CD4-positive, alpha-beta memory T cell (primary cell): ENCODE data around the gene MAP1S. TPM values are rescaled to one million over a fixed set of nuclear protein-coding genes. Genes with fewer than 3 reads are reported as not detected.
A peak's percentile ranks its signal among the peaks of the same experiment; 100 is the strongest.

Experiments
- CTCF ChIA-PET: fragments of 350-600 bp; sonication (Branson Sonifier 250); formaldehyde crosslinking; loops from one replicate; lab custom pipeline; 2021; ENCODE audit warnings: inconsistent platforms; ENCODE audit not compliant: partially characterized antibody; lab: Charles Lee
- POLR2A ChIA-PET: fragments of 350-600 bp; sonication (Branson Sonifier 250); formaldehyde crosslinking; loops from one replicate; lab custom pipeline; 2021; ENCODE audit not compliant: partially characterized antibody; lab: Charles Lee
- DNase-seq, 5 donors: peaks; one replicate each; pipeline versions ENCODE4 v3.0.0 to v3.0.0-alpha.2; 2020 to 2022; ENCODE audit warnings: mixed read lengths in 1 of 5
- H3K27ac ChIP-seq: one replicate; pipeline ENCODE4 v1.7.0; 2013; ENCODE audit warnings: low read depth, low read length
- H3K27me3 ChIP-seq: 2 replicates; pipeline ENCODE4 v1.7.0; 2013; ENCODE audit warnings: mild to moderate bottlenecking, low read length, moderate library complexity; ENCODE audit not compliant: insufficient read depth
- H3K36me3 ChIP-seq: 2 replicates; pipeline ENCODE4 v1.7.0; 2013; ENCODE audit warnings: mild to moderate bottlenecking, low read length, moderate library complexity; ENCODE audit not compliant: insufficient read depth
- H3K4me1 ChIP-seq: 2 replicates; pipeline ENCODE4 v1.7.0; 2013; ENCODE audit warnings: mild to moderate bottlenecking, low read length, moderate library complexity; ENCODE audit not compliant: insufficient read depth
- H3K4me3 ChIP-seq, 2 donors: one replicate each; pipeline ENCODE4 v1.7.0; 2013; ENCODE audit warnings: low read length in 2 of 2, mild to moderate bottlenecking in 1 of 2
- H3K9me3 ChIP-seq, 2 donors: one replicate each; pipeline ENCODE4 v1.7.0; 2013; ENCODE audit warnings: low read length in 2 of 2, control low read depth in 1 of 2; ENCODE audit not compliant: control insufficient read depth in 1 of 2
- H3K27ac Mint-ChIP-seq, 7 donors: one replicate each; pipeline ENCODE4 v1.8.0; 2020 to 2021; ENCODE audit warnings: mixed read lengths in 7 of 7, mild to moderate bottlenecking in 6 of 7, inconsistent platforms in 3 of 7, moderate library complexity in 3 of 7
- H3K27me3 Mint-ChIP-seq, 2 donors: one replicate each; pipeline ENCODE4 v1.8.0; 2020 to 2021; ENCODE audit warnings: mixed read lengths in 2 of 2
- H3K36me3 Mint-ChIP-seq, 2 donors: one replicate each; pipeline ENCODE4 v1.8.0; 2020 to 2021; ENCODE audit warnings: mixed read lengths in 2 of 2, inconsistent platforms in 1 of 2, mild to moderate bottlenecking in 1 of 2
- H3K4me1 Mint-ChIP-seq, 4 donors: one replicate each; pipeline ENCODE4 v1.8.0; 2020 to 2021; ENCODE audit warnings: mixed read lengths in 4 of 4, mild to moderate bottlenecking in 1 of 4
- H3K4me3 Mint-ChIP-seq, 8 donors: one replicate each; pipeline ENCODE4 v1.8.0; 2020 to 2021; ENCODE audit warnings: mixed read lengths in 8 of 8, mild to moderate bottlenecking in 7 of 8, moderate library complexity in 6 of 8, inconsistent platforms in 3 of 8
- H3K9me3 Mint-ChIP-seq, 8 donors: one replicate each; pipeline ENCODE4 v1.8.0; 2020 to 2021; ENCODE audit warnings: mixed read lengths in 8 of 8, mild to moderate bottlenecking in 5 of 8, inconsistent platforms in 3 of 8, moderate library complexity in 1 of 8
- intact Hi-C: fragments of 100-400 bp; cut with micrococcal nuclease; formaldehyde crosslinking; loops from one replicate; pipeline ENCODE4 v1.15.1; 2023
- polyA plus RNA-seq, 2 donors: library from polyadenylated mRNA; unstranded; fragments of 300-500 nt; fragmentation: Illumina TruSeq; gene quantifications; one replicate each; pipeline ENCODE4 v1.2.3, GENCODE V29; 2021
- total RNA-seq, 2 experiments: library from RNA; stranded (reverse); gene quantifications; one replicate each; pipeline ENCODE4 v1.2.3, GENCODE V29; 2021

The MAP1S gene
- total and polyA plus RNA-seq, 4 experiments from 2014 or later: 8.2 to 64.9 (median 54.0) TPM

- no peaks in the 10 kb centered on the region for H3K9me3 ChIP-seq
- no peak overlapping the region for H3K4me3 Mint-ChIP-seq
- peak overlapping the region in 2 of 7 donors; percentile 65 to 69 for H3K27ac Mint-ChIP-seq
- ChIA-PET POLR2A (interaction anchor here (1.2 kb wide), 1 partner anchor 134 kb away, joined by 3 read pairs; the partner anchor contains the start of gene RPL18A), CTCF (interaction anchor here (0.7 to 1.5 kb wide), 4 partner anchors 21 to 129 kb away, joined by 3 to 5 read pairs (median 4); no protein-coding TSS in a partner anchor)
- H3K36me3 ChIP-seq: peaks cover 32% of the 10 kb centered on the region
- intact Hi-C loops: no loop called here
- no peak overlapping the region for H3K27ac ChIP-seq
- H3K4me3 ChIP-seq: no peak overlapping the region
- DNase-seq: no peak
- H3K9me3 Mint-ChIP-seq: peaks cover 0 to 2% (median 0%) of the 10 kb centered on the region in 8 donors
- peaks cover 16 to 52% (median 28%) of the 10 kb centered on the region in 4 donors for H3K4me1 Mint-ChIP-seq
- H3K27me3 ChIP-seq: no peaks in the 10 kb centered on the region
- peaks cover 25% of the 10 kb centered on the region for H3K4me1 ChIP-seq
- peaks cover 16 to 41% of the 10 kb centered on the region in 2 donors for H3K36me3 Mint-ChIP-seq
- no peaks in the 10 kb centered on the region for H3K27me3 Mint-ChIP-seq
These were observed 6.3 kb downstream of the MAP1S start for GRCh38 chr19:17725422-17726078.

GRCh38 chr19:17726136-17726741 lies 7.0 kb downstream of the MAP1S start:
- H3K27ac Mint-ChIP-seq: no peak overlapping the region
- intact Hi-C loops: no loop called here
- H3K4me3 Mint-ChIP-seq: no peak overlapping the region
- peaks cover 23 to 45% of the 10 kb centered on the region in 2 donors for H3K36me3 Mint-ChIP-seq
- H3K27me3 ChIP-seq: no peaks in the 10 kb centered on the region
- peaks cover 0 to 2% (median 0%) of the 10 kb centered on the region in 8 donors for H3K9me3 Mint-ChIP-seq
- H3K36me3 ChIP-seq: peaks cover 38% of the 10 kb centered on the region
- peaks cover 25% of the 10 kb centered on the region for H3K4me1 ChIP-seq
- H3K27me3 Mint-ChIP-seq: no peaks in the 10 kb centered on the region
- DNase-seq: no peak
- peaks cover 15 to 52% (median 25%) of the 10 kb centered on the region in 4 donors for H3K4me1 Mint-ChIP-seq
- CTCF ChIA-PET: interaction anchor here (1.1 to 1.5 kb wide), 2 partner anchors 22 to 129 kb away, joined by 3 to 5 read pairs; no protein-coding TSS in a partner anchor
- POLR2A ChIA-PET: no interaction called here
- no peak overlapping the region for H3K4me3 ChIP-seq
- no peaks in the 10 kb centered on the region for H3K9me3 ChIP-seq
- H3K27ac ChIP-seq: no peak overlapping the region

- ChIA-PET CTCF (no interaction called here), POLR2A (no interaction called here)
- H3K4me3 ChIP-seq: no peak overlapping the region
- Mint-ChIP-seq H3K4me1 (peaks cover 15 to 52% (median 20%) of the 10 kb centered on the region in 4 donors), H3K27ac (no peak overlapping the region), H3K4me3 (no peak overlapping the region), H3K36me3 (peaks cover 31 to 49% of the 10 kb centered on the region in 2 donors), H3K27me3 (no peaks in the 10 kb centered on the region), H3K9me3 (peaks cover 0 to 2% (median 0%) of the 10 kb centered on the region in 8 donors)
- H3K36me3 ChIP-seq: peaks cover 38% of the 10 kb centered on the region
- intact Hi-C loops: no loop called here
- H3K27me3 ChIP-seq: no peaks in the 10 kb centered on the region
- H3K9me3 ChIP-seq: no peaks in the 10 kb centered on the region
- DNase-seq: no peak
- H3K4me1 ChIP-seq: peaks cover 16% of the 10 kb centered on the region
- no peak overlapping the region for H3K27ac ChIP-seq
These were observed 7.9 kb downstream of the MAP1S start for GRCh38 chr19:17726964-17727773.

- POLR2A ChIA-PET: no interaction called here
- H3K36me3 Mint-ChIP-seq: peaks cover 37 to 50% of the 10 kb centered on the region in 2 donors
These were observed 8.6 kb downstream of the MAP1S start for GRCh38 chr19:17727843-17728242.

GRCh38 chr19:17733127-17733526 lies 13.8 kb downstream of the MAP1S start:
- Mint-ChIP-seq H3K27me3 (no peaks in the 10 kb centered on the region), H3K4me1 (peaks cover 14 to 34% (median 15%) of the 10 kb centered on the region in 4 donors), H3K36me3 (peaks cover 42 to 63% of the 10 kb centered on the region in 2 donors), H3K4me3 (no peak overlapping the region), H3K27ac (no peak overlapping the region), H3K9me3 (no peaks in the 10 kb centered on the region)
- Histone ChIP-seq H3K27me3 (no peaks in the 10 kb centered on the region), H3K9me3 (no peaks in the 10 kb centered on the region), H3K4me1 (peaks cover 14% of the 10 kb centered on the region), H3K27ac (no peak overlapping the region), H3K36me3 (peaks cover 42% of the 10 kb centered on the region), H3K4me3 (no peak overlapping the region)
- ChIA-PET POLR2A (no interaction called here), CTCF (no interaction called here)
- intact Hi-C loops: no loop called here
- DNase-seq: no peak

More at GRCh38 chr19:17727843-17728242, 8.6 kb downstream of the MAP1S start:
- Histone ChIP-seq H3K27ac (no peak overlapping the region), H3K9me3 (no peaks in the 10 kb centered on the region), H3K27me3 (no peaks in the 10 kb centered on the region), H3K4me3 (no peak overlapping the region), H3K4me1 (peaks cover 14% of the 10 kb centered on the region), H3K36me3 (peaks cover 41% of the 10 kb centered on the region)
- peaks cover 0 to 2% (median 0%) of the 10 kb centered on the region in 8 donors for H3K9me3 Mint-ChIP-seq
- peaks cover 16 to 52% (median 20%) of the 10 kb centered on the region in 4 donors for H3K4me1 Mint-ChIP-seq
- intact Hi-C loops: no loop called here
- H3K27me3 Mint-ChIP-seq: no peaks in the 10 kb centered on the region
- DNase-seq: no peak
- H3K27ac Mint-ChIP-seq: no peak overlapping the region
- H3K4me3 Mint-ChIP-seq: no peak overlapping the region
- CTCF ChIA-PET: no interaction called here

- peaks cover 41% of the 10 kb centered on the region for H3K36me3 ChIP-seq
- H3K4me3 ChIP-seq: no peak overlapping the region
- H3K27ac ChIP-seq: no peak overlapping the region
- H3K4me1 ChIP-seq: peaks cover 14% of the 10 kb centered on the region
- POLR2A ChIA-PET: no interaction called here
- no peak for DNase-seq
- Mint-ChIP-seq H3K27ac (no peak overlapping the region), H3K27me3 (no peaks in the 10 kb centered on the region), H3K36me3 (peaks cover 42 to 57% of the 10 kb centered on the region in 2 donors), H3K4me1 (peaks cover 14 to 31% (median 15%) of the 10 kb centered on the region in 4 donors), H3K9me3 (no peaks in the 10 kb centered on the region), H3K4me3 (no peak overlapping the region)
- CTCF ChIA-PET: no interaction called here
- H3K27me3 ChIP-seq: no peaks in the 10 kb centered on the region
- H3K9me3 ChIP-seq: no peaks in the 10 kb centered on the region
- intact Hi-C loops: no loop called here
These were observed 14.9 kb downstream of the MAP1S start for GRCh38 chr19:17734146-17734545.
